HG03045 (cell line): ENCODE data around the gene CCDC69.

ENCODE experiments used
- ATAC-seq: cut with Tn5 transposase; IDR thresholded peaks from one replicate; pipeline ENCODE4 v1.9.1; 2021; ENCODE audit warnings: mild to moderate bottlenecking, moderate library complexity; ENCODE audit not compliant: unreplicated experiment

Gene CCDC69

DNA sequence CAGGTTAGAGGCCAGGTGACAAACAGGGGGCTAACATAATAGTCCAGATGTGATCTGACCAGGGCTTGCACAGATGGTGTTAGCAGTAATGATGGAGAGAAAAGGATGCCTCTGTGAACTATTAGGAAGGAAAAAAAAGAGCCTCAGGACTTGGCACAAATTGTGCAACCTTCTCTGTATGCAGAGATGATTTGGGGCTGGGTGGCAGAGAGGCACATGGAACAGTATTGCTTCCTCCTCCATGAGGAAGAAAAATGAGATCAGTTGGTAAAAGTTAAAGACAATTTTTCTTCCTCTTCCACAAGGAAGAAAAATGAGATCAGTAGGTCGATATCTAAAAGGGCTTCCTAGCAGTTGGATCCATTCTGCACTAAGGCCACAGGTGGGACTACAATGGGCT, 52.4 kb downstream of the CCDC69 start:
- no peak for ATAC-seq

DNA sequence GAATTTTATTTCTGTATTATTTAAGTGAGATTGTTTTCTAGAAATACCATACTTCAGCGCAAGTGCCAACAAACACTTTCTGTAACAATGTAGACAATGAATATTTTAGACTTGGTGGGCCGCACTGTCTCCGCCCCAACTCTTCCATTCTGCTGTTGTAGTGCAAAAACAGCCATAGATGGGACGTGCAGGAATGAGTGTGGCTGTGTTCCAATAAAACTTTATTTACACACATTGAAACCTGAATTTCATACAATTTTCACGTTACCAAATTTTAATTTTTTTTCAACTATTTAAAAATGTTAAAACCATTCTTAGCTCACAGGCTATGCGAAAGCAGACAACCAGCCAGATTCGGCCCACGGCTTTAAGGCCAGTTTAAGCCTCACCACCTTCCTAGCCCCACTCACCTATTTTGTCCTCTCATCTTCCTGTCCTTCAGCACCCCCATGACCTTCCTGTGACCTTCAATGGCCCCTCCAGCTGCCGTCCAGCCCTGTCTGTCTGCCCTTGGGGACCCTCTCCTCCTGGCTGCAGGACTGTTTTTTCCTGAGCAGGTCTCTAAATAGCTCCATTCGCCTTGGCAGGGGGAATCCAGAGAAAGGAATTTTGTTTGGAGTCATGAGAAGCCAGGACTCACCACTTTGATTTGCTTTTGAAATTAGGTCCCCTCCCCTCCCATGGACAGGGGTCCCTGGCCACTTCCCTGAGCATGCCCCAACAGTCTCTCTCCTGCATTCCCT, 55.1 kb downstream of the CCDC69 start:
- ATAC-seq = no peak

DNA sequence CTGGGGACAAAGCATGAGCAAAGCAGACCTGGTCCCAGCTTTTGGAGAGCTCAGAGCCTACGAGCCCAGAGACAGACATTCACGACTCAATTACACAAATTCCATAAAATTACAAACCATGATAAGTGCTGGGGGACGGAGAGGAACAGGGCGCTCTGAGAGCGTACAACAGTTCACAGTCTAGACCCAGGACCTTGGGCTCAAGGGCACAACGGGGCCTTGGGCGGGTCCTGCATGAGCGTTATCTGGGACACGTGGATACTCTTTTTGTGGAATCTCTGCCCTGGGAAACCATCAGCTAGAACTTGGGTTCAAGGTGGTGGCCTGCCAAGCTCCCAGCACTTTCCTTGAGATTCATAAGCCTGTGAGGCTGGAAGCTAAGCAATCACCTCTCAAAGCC, 56.9 kb downstream of the CCDC69 start:
- no peak for ATAC-seq

DNA sequence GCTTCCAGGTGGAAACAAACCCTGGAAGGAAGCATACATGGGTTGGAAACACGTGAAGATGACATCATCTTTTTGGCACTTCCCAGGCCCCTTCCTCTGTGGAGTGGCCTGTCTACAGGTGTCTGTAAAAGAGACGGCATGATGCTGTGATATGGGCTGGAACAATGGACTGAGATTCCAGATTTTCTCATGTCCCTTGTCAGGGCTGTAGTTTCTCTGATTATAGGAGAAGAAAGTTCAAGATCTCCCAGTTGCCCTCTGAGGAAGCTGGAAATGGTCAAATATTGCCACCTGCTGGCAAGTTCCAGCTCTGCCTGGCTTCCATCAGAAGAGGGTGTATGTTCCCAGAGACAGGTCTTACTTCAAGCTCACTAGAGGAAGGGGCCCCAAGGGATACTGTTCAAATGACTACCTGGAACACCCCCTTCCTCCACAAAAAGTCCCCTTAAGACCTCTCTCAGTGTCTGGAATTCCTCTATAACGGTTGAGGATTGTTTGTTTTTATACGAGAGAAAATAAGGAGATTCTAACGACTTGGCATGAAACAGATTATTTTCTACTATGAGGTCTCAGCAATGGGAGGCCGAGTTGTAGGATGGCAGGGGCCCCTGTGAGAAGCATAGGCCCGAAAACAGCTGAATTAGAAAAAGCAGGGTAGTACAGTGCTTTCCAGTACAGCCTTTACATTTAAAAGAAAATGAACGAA, 59.1 kb downstream of the CCDC69 start:
- peak; percentile 70 for ATAC-seq

DNA sequence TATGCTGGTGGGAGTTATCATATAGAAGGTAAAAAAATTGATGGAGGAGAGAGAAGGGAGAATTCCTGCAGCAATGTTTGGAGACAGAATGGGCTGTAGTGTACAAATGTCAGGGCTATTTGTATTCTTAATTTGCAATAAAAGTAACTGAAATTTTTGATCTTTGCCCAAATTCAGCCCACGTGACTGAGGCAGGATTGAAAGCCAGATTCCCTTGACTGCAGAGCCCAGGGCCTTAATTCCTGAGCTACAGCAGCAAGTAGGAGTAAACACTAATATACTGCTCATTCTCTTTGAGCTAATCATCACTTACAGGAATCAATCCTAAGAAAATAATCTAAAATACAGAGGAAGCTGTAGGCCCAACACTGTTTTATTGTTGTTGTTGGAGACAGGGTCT, 61.1 kb downstream of the CCDC69 start:
- no peak for ATAC-seq

DNA sequence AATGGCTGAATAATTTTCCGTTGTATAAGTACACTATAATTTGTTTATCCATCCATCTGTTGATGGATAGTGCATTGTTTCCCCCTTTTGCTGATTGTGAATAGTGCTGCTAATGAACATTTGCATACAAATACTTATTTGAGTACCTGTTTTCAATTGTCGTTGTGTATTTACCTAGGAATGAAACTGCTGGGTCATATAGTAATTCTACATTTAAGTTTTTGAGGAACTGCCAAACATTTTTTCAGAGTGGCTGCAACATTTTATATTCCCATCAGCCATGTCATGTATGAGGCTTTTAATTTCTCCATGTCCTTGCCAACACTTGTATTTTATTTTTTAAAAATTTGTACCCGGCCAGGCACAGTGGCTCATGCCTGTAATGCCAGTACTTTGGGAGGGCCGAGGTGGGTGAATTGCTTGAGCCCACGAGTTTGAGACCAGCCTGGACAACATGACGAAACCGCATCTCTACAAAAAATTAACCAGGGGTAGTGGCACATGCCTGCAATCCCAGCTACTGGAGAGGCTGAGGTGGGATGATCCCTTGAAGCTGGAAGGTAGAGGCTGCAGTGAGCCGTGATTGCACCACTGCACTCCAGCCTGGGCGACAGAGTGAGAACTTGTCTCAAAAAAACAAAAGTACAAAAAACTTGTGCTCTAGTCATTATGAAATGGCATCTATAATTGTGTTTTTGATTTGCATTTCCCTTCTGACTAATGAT, 64.1 kb downstream of the CCDC69 start:
- ATAC-seq = no peak

DNA sequence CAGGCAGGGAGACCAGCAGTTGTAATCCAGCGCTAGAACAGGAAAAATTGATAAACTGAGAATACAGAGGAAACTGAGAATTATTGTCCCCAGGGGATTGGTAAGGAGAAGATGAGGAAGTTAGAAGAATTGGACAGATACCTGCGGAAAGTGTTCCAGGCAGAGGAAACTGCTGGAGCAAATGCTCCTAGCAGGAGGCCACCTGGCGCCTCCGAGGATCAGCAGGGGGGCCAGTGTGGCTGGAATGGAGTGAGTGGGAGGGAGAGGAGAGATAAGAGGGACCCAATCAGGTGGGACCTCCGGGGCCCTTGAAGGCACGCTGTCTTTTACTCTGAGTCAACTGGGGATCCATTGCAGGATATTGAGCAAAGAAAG, 65.6 kb downstream of the CCDC69 start:
- no peak for ATAC-seq

DNA sequence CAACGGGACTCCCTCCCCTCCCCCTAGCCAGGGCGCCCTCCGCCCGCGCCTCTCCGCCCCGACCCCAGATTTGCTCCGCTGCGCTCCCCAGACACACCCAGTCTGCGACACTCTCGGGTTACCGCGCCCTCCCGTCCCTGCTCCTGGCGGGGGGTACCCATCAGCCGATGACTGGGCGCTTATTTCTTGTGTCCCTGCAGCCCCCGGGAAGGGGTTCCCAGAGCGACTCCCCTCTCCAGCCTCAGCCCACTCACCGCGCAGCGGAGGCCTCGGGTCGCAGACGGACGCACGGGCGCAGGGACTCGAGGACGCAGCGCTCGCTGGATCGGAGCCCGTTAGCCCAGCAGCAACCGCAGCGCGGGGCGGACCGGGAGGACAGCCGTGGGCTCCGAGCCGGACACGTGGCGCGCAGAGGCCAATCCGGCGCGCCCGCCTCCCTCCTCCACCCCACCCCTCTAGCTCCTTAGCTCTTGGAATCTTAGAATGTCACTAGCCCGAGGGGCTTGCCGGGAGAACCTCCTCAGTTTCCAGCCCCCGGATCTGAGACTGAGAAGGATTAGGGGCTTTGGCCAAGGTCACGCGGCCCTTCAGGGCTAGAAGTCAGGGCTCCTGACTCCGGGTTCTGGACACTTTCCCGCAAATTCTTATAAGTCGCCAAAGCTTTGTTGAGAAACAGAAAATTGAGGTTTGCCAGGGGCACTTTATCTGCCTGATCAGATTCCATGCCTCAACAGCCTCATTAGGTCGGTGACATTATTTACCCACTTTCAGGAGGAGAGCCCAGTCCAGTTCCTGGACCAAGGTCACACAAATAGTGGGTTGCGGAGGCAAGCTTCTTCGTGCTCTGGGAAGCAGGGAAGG, 66.2 kb downstream of the CCDC69 start, which contains the start of gene ANXA6:
ANXA6 (minus strand) TSS at position 354 of the 861 bp plus-strand sequence. CDS start 9,878 bp downstream, outside the sequence.
- ATAC-seq = peak; percentile 63

DNA sequence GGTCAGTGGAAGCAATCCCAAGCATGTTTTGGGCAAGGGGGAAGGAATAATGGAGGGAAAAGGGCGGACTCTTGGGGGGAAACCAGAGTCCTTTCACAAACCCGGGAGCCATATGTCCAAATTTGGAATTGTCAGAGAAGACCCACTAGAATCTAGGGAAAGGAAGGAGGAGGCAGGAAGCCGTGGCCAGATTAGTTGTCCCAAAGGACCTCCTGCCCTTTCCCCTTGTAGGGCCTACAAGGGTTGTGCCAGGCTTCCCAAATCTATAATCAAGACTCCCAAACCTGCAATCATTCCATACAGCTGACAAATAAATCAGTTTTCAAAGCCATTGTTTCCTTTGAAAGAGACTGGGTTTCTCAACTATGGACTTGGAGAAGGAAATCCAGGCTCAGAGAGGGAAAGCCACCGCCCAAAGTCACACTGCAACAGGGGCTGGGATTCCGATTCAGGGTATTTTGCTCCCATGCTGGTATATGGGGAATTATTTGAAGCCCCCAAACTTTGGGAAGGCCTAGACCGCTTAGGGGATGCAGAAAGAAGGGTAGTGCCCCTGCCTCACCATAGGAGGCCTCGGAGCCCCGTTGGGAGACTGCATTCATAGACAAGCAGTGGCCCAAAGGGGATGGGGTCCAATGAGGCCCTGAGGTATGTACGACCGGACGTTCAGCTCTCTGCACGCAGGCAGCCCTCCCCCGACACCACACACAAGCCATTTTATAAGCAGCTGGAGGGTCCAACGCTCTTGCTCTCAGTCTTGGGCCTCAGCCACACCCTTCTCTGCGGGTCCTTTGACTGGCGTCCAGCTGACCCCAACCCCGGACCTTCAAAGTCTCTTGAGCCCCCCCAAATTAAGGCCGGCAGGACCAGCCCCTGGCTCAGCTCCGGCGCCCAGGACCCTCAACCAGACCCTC, 67.1 kb downstream of the CCDC69 start:
- no peak for ATAC-seq

DNA sequence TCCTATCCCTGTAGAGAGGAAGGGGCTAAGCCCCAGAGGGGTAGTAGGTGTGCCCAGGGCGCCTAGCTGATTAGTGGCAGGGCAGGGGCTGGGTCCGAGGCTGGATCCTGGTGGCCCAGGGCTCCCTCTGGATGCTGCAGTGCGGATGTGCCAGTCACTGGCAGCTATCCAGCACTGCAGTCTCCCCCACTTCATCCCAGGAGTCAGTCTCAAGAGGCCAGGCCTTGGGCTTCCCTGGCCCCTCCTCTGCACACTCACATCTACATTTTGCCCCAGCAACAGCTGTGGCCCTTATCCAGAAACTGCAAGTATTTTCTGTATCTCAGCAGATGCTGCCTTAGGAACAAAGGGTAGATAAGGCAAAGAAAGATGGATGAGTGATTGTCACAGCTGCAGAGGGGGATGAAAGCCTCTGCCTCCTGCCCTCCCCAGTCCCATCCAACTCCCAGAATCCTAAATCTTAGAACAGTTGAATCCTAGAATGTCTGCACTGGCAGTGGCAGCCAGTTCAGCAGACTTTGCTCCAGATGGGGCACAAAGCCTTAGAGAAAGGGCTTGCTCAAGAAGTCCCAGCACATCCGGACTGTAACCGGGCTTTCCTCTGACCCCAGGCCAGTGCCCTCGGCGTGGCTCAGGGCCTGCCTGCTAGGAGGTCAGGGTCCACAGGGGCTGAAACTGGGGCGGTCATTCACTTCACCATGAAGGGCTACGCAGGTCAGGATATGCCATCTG, 68.0 kb downstream of the CCDC69 start:
- ATAC-seq = no peak

DNA sequence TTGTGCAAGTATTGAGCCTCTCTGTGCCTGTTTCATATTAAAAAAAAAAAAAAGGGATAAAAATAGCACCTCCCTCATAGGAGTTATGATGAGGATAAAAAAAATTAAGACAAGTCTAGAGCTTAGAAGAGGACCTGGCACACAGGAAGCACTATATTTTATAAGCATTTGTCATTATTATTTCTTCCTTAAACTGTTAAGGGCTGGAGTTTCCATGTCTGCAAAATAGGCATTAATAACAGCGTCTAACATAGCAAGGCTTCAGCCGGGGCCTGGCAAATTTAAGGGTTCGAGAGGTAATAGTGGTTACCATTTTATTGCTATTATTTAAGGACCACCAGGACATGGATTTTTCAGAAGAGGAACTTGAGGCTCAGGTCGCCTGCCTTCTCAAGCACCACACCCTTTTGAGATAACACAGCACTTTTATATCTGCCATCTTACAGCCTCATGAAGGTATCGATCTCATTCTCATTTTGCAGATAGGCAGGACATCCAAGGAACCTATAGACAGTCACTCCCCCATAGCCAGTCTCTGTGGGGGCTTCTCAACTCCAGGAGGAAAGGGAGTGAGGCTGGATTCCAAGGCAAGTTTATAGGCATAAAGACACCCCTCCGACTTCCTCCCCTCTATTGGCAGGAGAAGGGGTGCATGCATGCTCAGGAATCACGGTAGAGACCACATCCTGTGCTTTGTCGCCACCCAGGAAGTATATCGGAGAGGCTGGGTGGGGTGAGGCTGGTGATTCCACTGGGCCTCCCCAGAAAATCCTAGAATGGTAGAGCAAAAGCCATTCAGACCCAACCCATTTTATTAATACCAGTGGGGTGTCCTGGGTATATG, 68.7 kb downstream of the CCDC69 start:
- no peak for ATAC-seq

DNA sequence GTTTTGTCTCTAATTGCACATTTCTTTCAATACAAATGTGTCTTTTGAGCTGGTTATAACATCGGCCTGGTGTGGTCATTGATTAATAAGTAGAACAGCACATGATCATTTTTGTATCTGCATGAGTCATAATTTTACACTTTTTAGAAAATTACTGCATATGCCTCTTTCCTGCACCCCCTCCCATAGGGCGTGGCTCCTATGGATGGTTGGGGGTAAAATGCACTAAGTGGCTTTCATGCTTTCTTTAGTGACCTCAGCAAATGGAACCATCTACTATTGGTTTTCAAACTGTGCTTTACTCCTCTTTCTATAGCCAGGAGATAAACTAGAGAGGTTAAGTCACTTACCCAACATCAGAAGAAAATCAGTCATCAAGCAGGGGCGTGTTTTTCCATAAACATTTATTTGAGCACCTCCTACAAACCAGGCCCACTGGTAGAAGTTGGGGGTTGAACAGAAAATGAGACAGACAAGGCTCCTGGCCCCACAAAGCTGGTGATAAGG, 70.1 kb downstream of the CCDC69 start:
- no peak for ATAC-seq

DNA sequence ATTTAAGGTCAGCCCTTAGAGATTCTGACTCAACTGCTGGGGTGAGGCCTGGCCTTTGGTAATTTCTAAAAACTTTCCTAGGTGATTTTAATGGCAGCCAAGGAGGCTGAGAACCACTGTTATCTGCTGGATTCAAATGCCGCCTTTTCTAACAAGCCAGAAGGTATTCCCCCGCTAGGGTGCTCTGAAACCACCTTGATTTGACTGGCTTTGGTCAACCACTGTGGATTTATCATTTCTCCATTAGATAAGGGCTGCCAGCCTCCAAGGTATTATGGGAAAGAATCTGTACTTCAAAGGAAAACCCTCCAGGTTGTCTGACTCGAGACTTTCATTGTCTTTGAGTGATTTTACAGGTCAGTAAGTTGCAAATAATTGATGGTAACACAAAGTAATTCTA, 70.6 kb downstream of the CCDC69 start:
- no peak for ATAC-seq

DNA sequence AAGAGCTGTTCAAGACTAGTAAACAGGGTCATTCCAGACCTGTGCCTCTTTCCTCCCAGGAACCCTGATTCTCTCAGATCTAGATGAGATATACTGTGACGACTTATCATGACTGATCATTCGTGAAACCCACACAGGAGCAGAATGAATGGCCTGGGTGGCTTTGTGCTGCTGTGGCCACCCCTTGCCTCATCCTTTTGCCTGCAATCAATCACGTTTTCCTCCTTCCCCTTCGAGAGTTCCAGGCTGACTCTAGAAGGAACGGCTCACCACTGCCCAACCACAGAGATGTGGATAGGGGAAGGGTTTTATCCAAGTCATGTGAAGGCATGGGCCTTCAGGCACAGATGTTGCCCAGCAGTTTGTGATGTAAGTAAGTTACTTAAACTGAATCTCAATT, 72.1 kb downstream of the CCDC69 start:
- ATAC-seq = peak; percentile 43

DNA sequence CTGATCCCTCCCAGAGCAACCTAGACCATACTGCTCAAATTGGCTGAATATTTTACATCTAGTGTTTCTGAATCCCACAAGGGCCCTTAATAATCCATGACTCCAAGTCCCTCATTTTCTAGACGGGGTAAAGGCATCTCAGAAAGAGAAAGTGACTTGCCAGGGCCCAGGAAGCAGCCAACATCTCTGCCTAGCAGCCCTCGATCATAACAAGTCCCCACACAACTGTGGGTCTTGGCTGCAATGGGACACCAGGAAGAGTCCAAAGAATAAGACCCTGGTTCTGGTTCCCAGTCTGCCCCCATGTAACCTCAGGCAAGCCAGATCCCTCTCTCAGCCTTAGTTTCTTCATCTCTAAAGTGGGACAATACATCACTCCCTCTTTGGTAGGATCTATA, 72.6 kb downstream of the CCDC69 start:
- no peak for ATAC-seq

DNA sequence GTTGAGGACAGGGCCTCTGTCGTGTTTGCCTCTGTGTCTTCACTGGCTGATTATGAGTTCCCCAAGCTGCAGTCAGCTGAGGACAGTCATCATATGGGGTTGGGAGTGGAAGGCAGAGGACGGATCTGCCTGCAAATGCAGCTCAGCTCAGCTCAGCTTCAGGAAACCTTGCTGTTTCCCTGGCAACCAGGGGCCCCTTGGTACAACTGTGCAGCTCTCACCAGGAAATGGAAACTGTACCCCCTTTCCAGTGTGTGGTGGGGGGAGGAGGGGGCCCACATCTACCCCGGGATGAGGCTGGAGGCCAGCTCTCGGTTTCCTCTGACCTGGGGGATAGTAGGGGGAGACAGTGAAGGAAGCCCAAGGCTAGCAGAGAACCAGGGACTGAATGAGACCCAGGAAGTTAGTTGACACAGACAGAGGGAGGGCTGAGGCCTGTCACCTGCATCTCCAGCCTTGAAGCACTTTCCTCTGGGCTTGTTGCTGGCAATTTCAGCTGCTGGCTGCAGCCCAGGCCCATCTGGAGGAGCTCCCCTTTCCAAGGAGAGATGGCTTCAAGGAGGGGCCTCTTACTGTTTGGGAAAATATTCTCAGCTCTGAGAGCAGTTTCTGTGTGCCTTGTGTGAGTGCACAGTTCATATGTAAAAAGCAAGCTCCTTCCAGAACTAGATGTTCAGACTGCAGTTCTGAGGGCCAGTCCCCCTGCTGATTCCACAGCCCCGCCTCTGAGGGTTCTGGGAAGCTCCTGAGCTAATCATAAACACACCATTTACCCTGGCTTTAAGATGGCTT, 73.2 kb downstream of the CCDC69 start:
- peak; percentile 31 for ATAC-seq

DNA sequence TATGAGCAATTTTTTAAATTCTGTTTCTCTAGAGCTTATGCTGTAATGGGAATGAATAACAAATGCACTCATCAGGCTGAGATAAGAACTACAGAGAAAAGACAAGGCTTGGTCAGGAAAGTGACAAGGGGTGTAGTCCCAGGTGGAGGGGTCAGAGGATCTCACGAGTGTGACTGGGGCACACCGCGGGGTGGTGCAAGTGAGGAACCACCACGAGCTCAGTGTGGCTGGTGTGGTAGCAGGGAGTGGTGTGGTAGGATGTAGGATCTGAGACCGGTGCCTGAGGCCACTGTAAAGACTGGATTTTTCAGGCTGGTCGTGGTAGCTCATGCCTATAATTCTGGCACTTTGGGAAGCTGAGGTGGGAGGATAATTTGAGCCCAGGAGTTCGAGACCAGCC, 75.3 kb downstream of the CCDC69 start:
- ATAC-seq = no peak
